ENCODE measurements around the gene STK11. TPM values are rescaled to one million over a fixed set of nuclear protein-coding genes. Genes with fewer than 3 reads are reported as not detected.

The STK11 gene
- total and polyA plus RNA-seq, 12 donors = 37.8 to 148 (median 93.7) TPM

- intact Hi-C loops (cut with DNase I) = no loop called here
- H3K27me3 ChIP-seq = no peaks in the 10 kb centered on the region
- no peak for TF ChIP-seq CTCF (IDR thresholded peaks at IDR 0.05)
- TF ChIP-seq POLR2A (IDR thresholded peaks at IDR 0.05) = no peak
- no peak overlapping the region for H3K4me3 ChIP-seq
- peaks cover 64 to 78% of the 10 kb centered on the region in 2 donors for H3K4me1 ChIP-seq (replicated peaks in 1 of 2)
- H3K36me3 ChIP-seq (replicated peaks in 1 of 2) = peaks cover 0 to 50% of the 10 kb centered on the region in 2 donors
- H3K27ac ChIP-seq = peak overlapping the region in 4 of 5 donors; percentile 73 to 99 (median 89)
- WGBS, 4 donors = 64 to 73% (median 68%) methylated on average over 21 to 23 of the region's 23 CpGs
- DNase-seq = no peak
- H3K9me3 ChIP-seq (replicated peaks in 1 of 3) = no peaks in the 10 kb centered on the region
Observed at GRCh38 chr19:1257475-1258162, 52.0 kb downstream of the STK11 start.

DNA sequence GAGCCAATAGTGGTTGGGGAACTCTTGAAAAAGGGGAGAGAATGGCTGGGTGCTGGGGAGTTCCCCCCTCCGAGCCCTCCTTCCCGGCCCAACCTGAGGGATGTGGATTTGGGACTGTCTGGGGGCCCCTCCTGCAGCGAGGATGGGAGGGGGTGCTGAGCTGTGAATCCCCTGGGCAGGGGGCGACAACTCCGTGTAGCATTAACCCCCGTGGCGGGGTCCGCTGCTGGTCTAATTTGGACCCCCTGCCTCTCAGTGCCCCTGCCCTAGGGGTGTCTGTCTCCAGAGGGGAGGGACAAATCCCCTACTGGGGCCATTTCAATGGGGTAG is 52.5 kb downstream of the STK11 start:
- Histone ChIP-seq H3K4me1 (replicated peaks in 1 of 2) (peaks cover 62 to 79% of the 10 kb centered on the region in 2 donors), H3K36me3 (replicated peaks in 1 of 2) (peaks cover 0 to 50% of the 10 kb centered on the region in 2 donors), H3K9me3 (replicated peaks in 1 of 3) (no peaks in the 10 kb centered on the region), H3K27ac (peak overlapping the region in 4 of 5 donors; percentile 73 to 93 (median 89)), H3K27me3 (no peaks in the 10 kb centered on the region), H3K4me3 (no peak overlapping the region)
- no peak for DNase-seq
- 60 to 76% (median 69%) methylated on average over 6 to 8 of the region's 8 CpGs for WGBS, 4 donors
- no peak for TF ChIP-seq CTCF (IDR thresholded peaks at IDR 0.05)
- no peak for TF ChIP-seq POLR2A (IDR thresholded peaks at IDR 0.05)
- intact Hi-C loops (cut with DNase I) = no loop called here

DNA sequence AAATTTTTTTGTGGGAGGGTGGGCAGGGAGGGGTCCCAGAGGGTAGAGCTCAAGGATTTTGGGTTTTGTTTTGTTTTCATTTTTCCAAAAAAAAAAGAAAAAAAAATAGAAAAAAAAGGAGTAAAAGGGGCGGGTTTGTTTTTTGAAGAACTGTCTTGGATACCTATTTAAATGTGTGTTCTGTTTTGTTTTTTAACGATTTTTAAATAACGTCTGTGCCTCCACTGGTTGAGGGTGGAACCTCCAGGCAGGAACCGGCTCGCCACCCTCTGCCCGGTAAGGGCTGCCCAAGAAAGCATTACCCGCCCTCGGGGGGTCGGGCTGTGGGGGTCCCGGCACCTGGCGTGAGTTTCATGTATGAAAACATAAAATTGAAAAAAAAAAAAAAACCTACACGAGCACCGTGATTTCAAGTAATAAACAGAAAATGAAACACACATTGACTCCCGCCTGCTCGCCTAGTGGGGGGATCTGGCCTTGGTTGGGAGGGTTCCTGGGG is 53.2 kb downstream of the STK11 start:
- Histone ChIP-seq H3K27ac (peak overlapping the region; percentile 84 to 93 (median 90)), H3K27me3 (no peaks in the 10 kb centered on the region), H3K4me3 (peak overlapping the region in 1 of 4 donors; percentile 30), H3K9me3 (replicated peaks in 1 of 3) (no peaks in the 10 kb centered on the region), H3K36me3 (replicated peaks in 1 of 2) (peaks cover 0 to 46% of the 10 kb centered on the region in 2 donors), H3K4me1 (replicated peaks in 1 of 2) (peaks cover 56 to 72% of the 10 kb centered on the region in 2 donors)
- DNase-seq = no peak
- TF ChIP-seq CTCF (IDR thresholded peaks at IDR 0.05) (no peak), POLR2A (IDR thresholded peaks at IDR 0.05) (no peak)
- intact Hi-C loops (cut with DNase I) = no loop called here
- 8 to 12% (median 10%) methylated on average over 15 of the region's 15 CpGs for WGBS, 4 donors

- peaks cover 0 to 40% of the 10 kb centered on the region in 2 donors for H3K36me3 ChIP-seq (replicated peaks in 1 of 2)
- peak; percentile 75 to 87 (median 78) for DNase-seq
- intact Hi-C loops (cut with DNase I) = no loop called here
- TF ChIP-seq CTCF (IDR thresholded peaks at IDR 0.05) = no peak
- no peak for TF ChIP-seq POLR2A (IDR thresholded peaks at IDR 0.05)
- WGBS, 4 donors = 9 to 11% (median 11%) methylated on average over 8 to 17 of the region's 17 CpGs
- no peaks in the 10 kb centered on the region for H3K27me3 ChIP-seq
- peak overlapping the region in 1 of 4 donors; percentile 30 for H3K4me3 ChIP-seq
- peak overlapping the region; percentile 84 to 93 (median 90) for H3K27ac ChIP-seq
- no peaks in the 10 kb centered on the region for H3K9me3 ChIP-seq (replicated peaks in 1 of 3)
- H3K4me1 ChIP-seq (replicated peaks in 1 of 2) = peaks cover 50 to 66% of the 10 kb centered on the region in 2 donors
Observed at GRCh38 chr19:1259206-1259875, 53.8 kb downstream of the STK11 start.
